SH-SY5Y (cell line): Measurements from ENCODE around the gene LARGE1.

Source experiments
- GATA2 ChIP-seq: IDR thresholded peaks from 2 replicates; pipeline ENCODE4 v1.6.1; 2011; ENCODE audit warnings: mild to moderate bottlenecking, low read depth, low read length
- GATA3 ChIP-seq: IDR thresholded peaks from 2 replicates; pipeline ENCODE4 v1.6.1; 2011; ENCODE audit warnings: low read depth, mild to moderate bottlenecking, low read length, moderate library complexity

- TF ChIP-seq GATA2 (no peak), GATA3 (no peak)
These were observed 134.1 kb downstream of the LARGE1 start for GRCh38 chr22:33786149-33786548.
